ENCODE results near the gene DNAI1.

DNAI1 gene

GRCh38 chr9:34566322-34566721 is 107.7 kb downstream of the DNAI1 start:
- Histone ChIP-seq H2AFZ (ENCODE audit: low read length) (no peak overlapping the region), H3F3A (ENCODE audit: insufficient read depth, low read length) (no peaks in the 10 kb centered on the region), H4K20me1 (ENCODE audit: insufficient read depth, low read length) (no peaks in the 10 kb centered on the region), H3K4me3 (ENCODE audit: low read depth, low read length, poor library complexity, severe bottlenecking) (no peak overlapping the region), H3K27ac (ENCODE audit: low read depth, low read length, poor library complexity, severe bottlenecking) (no peak overlapping the region), H3K27me3 (ENCODE audit: insufficient read depth, low read length) (peaks cover 12% of the 10 kb centered on the region; the same call in 1 of the 2 replicates), H3K4me1 (ENCODE audit: insufficient read depth, low read length, severe bottlenecking) (no peaks in the 10 kb centered on the region), H3K9ac (ENCODE audit: low read length) (no peak overlapping the region), H3K4me2 (ENCODE audit: low read length) (no peak overlapping the region), H3K36me3 (ENCODE audit: insufficient read depth, low read length) (no peaks in the 10 kb centered on the region), H3K9me2 (ENCODE audit: low read depth, low read length) (no peaks in the 10 kb centered on the region), H3K9me3 (ENCODE audit: low read length) (no peaks in the 10 kb centered on the region), H3K79me2 (ENCODE audit: insufficient read depth, low read length) (no peaks in the 10 kb centered on the region)
- TF ChIP-seq CTCF (IDR thresholded peaks at IDR 0.05; ENCODE audit: low read length) (no peak), EZH2 (IDR thresholded peaks at IDR 0.05; ENCODE audit: borderline replicate concordance, low read length) (no peak)

DNA sequence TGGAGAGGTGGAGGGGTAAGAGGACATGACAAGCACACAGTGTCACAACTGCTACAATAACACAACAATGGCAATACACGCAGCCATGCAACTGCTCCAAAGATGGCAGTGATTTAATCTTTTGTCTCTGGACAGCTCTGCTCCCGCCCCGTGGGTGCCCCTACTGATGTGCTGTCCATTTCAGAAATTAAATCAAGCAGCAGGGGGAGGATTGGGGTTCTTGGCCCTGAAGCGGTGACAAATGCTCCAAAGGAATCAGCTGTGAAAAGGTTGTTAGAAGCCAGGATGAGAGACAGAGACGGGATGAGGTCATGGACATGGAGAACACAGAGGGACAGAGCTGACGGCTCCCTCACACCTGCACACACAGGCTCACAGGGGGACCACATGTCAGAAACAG is 108.4 kb downstream of the DNAI1 start:
- Histone ChIP-seq H2AFZ (ENCODE audit: low read length) (no peak overlapping the region), H3K27ac (ENCODE audit: low read depth, low read length, poor library complexity, severe bottlenecking) (no peak overlapping the region), H3K9me2 (ENCODE audit: low read depth, low read length) (no peaks in the 10 kb centered on the region), H3K4me3 (ENCODE audit: low read depth, low read length, poor library complexity, severe bottlenecking) (no peak overlapping the region), H3K4me2 (ENCODE audit: low read length) (no peak overlapping the region), H3K4me1 (ENCODE audit: insufficient read depth, low read length, severe bottlenecking) (no peaks in the 10 kb centered on the region), H3K9me3 (ENCODE audit: low read length) (no peaks in the 10 kb centered on the region), H3K27me3 (ENCODE audit: insufficient read depth, low read length) (peaks cover 12% of the 10 kb centered on the region; the same call in 1 of the 2 replicates), H3F3A (ENCODE audit: insufficient read depth, low read length) (no peaks in the 10 kb centered on the region), H3K9ac (ENCODE audit: low read length) (no peak overlapping the region), H3K36me3 (ENCODE audit: insufficient read depth, low read length) (no peaks in the 10 kb centered on the region), H3K79me2 (ENCODE audit: insufficient read depth, low read length) (no peaks in the 10 kb centered on the region), H4K20me1 (ENCODE audit: insufficient read depth, low read length) (no peaks in the 10 kb centered on the region)
- TF ChIP-seq CTCF (IDR thresholded peaks at IDR 0.05; ENCODE audit: low read length): no peak
- TF ChIP-seq EZH2 (IDR thresholded peaks at IDR 0.05; ENCODE audit: borderline replicate concordance, low read length): no peak

GRCh38 chr9:34568133-34568532 is 109.5 kb downstream of the DNAI1 start:
- Histone ChIP-seq H3K4me2 (ENCODE audit: low read length) (no peak overlapping the region), H3K27me3 (ENCODE audit: insufficient read depth, low read length) (peaks cover 12% of the 10 kb centered on the region), H3K9ac (ENCODE audit: low read length) (no peak overlapping the region), H4K20me1 (ENCODE audit: insufficient read depth, low read length) (no peaks in the 10 kb centered on the region), H3K27ac (ENCODE audit: low read depth, low read length, poor library complexity, severe bottlenecking) (no peak overlapping the region), H3K79me2 (ENCODE audit: insufficient read depth, low read length) (no peaks in the 10 kb centered on the region), H3K9me3 (ENCODE audit: low read length) (no peaks in the 10 kb centered on the region), H3K36me3 (ENCODE audit: insufficient read depth, low read length) (no peaks in the 10 kb centered on the region), H3F3A (ENCODE audit: insufficient read depth, low read length) (no peaks in the 10 kb centered on the region), H3K9me2 (ENCODE audit: low read depth, low read length) (no peaks in the 10 kb centered on the region), H2AFZ (ENCODE audit: low read length) (no peak overlapping the region), H3K4me1 (ENCODE audit: insufficient read depth, low read length, severe bottlenecking) (no peaks in the 10 kb centered on the region), H3K4me3 (ENCODE audit: low read depth, low read length, poor library complexity, severe bottlenecking) (no peak overlapping the region)
- TF ChIP-seq CTCF (IDR thresholded peaks at IDR 0.05; ENCODE audit: low read length): no peak
- TF ChIP-seq EZH2 (IDR thresholded peaks at IDR 0.05; ENCODE audit: borderline replicate concordance, low read length): no peak

All from OCI-LY1 (cell line).